Hepatic stellate cell (primary cell): Measurements from ENCODE around the gene ATP8B1.
A peak's percentile ranks its signal among the peaks of the same experiment; 100 is the strongest.
"Not testable (repeated sequence)": the region's sequence is repeated elsewhere in the genome, so short reads cannot be mapped to it uniquely, and the experiment has no call there.

Experiments
- DNase-seq: peaks from one replicate; pipeline ENCODE4 v3.0.0; 2011; ENCODE audit warnings: low spot score

The ATP8B1 gene

DNA sequence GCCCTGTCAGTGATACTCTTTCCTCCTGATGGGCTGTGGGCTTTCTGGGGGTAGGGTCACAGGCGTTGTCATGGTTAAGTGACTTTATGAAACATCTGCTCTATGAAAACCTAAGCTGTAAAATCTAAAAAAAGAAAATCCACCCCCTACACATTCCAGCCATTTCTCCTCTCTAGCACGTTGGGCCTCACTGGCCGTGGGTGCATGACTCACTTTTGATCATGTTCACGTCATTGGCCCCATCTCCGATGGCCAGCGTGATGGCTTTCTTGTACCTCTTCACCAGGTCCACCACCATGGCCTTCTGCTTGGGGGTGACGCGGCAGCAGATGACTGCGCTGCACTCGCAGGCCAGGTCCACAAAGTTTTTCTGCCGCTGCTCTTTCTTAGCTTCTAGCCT, 142.2 kb downstream of the ATP8B1 start:
- DNase-seq: peak; percentile 82

DNA sequence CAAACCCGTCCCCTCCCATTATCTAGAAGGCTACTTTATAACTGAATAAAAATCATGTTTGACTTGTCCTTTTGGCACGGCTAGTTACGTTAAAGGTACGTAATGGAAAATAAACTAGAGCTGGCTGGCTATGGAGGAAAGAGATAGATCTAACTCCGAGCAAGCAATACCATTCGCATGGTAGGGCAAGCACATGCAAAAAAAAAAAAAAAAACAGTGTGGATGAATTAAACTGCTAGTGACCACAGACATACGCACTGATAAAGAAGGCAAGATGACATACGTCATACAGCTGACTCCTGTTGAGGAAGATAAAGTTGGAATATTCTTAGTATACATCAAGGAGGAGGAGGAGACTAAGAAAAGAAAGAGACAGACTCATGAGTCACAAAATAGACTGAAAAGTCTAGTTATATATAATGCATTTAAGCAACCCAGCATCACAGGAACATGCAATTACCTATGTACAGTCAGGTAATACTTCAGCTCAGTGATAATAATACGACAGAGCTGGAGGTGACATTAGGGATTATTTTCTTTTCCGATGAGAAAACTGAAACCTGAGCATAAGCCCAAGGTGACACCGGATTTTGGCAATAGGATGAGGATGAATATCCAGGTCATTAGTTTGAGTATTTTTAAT, 143.5 kb downstream of the ATP8B1 start:
- DNase-seq: no peak

GRCh38 chr18:57657542-57657941, 145.6 kb downstream of the ATP8B1 start:
- DNase-seq: no peak

- DNase-seq: no peak
Measured at GRCh38 chr18:57655740-57656139, 147.4 kb downstream of the ATP8B1 start.

DNA sequence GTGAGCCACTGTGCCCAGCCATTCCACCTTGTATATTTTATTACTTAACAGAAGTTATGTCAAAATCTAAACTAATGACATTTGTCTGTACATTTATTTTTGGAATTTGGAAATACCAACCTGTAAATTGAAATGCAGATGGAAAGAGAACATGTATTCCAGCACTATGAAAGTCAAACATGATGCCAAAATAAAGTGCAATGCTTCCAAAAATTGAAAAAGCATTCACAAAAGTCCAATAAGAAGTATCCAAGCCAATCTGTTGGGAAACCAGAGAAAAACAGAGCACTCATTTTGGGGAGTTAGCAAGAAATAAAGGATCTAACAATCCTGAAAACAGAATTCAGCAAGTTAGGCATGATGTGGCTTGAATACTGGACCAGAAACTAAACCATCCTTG, 151.2 kb downstream of the ATP8B1 start:
- DNase-seq: no peak

DNA sequence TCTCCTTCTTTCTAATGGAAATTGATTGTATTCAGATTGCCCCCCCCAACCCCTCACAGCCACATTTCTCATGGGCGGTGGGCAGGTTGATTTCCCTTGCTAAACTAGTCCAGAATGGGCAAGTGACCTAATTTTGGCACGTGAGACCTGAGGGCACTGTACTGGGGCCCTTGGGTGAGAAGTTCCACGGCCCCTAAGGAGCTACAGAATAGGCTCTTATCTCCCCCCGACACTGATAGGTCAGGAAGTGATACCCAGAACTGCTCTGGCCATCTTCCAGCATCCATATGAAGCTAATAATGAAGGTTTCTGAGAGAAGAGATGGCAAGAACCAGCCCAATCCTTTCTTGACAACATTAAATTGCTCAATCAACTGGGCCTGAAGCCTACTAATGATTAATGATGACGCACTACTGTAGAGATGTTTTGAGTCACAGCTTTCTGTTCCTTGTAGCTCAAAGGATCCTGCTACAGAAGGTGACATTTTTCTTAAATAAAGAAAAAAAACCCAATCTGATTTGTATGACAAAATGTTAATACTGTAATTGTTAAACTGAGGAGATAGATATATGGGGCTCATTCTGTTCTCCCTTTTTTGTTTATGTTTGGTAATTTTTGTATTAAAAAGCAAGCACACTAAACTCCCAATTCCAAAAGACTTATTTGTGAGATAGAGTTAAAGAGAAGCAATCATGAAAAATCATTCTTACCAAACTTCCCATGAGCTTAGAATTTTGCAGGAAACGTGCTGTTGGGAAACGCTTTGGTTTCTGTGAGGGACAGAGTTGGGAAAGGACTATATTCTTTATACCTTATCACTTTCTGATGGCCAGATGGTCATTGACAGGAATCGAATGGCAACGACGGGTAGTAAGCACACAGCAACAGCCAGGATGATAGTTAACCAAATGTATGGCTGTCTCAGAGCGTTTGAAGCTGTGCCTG, 153.3 kb downstream of the ATP8B1 start:
- no peak for DNase-seq

GRCh38 chr18:57648414-57648813, 154.7 kb downstream of the ATP8B1 start:
- no peak for DNase-seq

GRCh38 chr18:57644540-57644939, 158.6 kb downstream of the ATP8B1 start:
- no peak for DNase-seq

GRCh38 chr18:57643726-57644125, 159.4 kb downstream of the ATP8B1 start:
- not testable (repeated sequence) for DNase-seq

- not testable (repeated sequence) for DNase-seq
Measured at GRCh38 chr18:57642462-57642861, 160.7 kb downstream of the ATP8B1 start.

- no peak for DNase-seq
Measured at GRCh38 chr18:57640749-57641148, 162.4 kb downstream of the ATP8B1 start.

GRCh38 chr18:57640236-57640635, 162.9 kb downstream of the ATP8B1 start:
- DNase-seq: no peak

DNA sequence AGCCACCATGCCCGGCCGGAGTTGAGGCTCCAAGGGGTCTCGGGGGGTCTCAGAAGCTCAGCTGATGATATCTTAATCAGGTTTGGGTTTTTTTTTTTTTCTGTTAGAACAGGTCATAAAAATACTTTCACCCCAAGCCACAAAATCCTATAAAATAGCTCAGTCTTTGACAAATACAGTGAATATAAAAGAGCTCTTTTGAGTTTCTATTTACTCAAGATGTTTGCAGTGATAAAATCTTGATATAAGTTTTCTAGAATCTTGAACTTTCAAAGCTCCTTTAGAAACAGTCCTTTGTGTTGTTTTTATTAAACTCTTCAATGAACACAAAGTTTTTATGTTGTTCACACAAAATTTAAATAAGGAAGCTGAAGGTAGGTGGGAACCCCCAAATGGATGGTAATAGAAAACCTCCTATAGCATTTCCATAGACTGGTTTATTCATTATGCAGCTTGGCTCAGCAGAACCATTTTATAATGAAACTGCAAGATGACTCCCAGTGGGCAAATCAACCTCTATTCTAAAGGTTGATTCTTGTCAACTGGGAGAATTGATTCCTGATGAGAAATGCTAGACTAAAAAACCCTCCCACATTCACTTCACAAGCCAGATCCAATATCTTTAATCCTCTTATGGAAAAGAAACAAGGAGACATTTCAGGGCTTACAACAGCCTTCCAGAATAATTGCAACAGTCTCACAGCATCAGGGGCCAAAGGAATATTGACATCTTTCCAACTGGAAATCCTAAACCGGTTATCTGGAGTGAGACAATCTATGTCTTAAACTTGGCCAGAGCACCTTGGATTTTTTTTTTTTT, 167.9 kb downstream of the ATP8B1 start:
- no peak for DNase-seq

GRCh38 chr18:57631697-57632096, 171.4 kb downstream of the ATP8B1 start:
- no peak for DNase-seq

GRCh38 chr18:57630754-57631595, 172.1 kb downstream of the ATP8B1 start:
- DNase-seq: no peak

DNA sequence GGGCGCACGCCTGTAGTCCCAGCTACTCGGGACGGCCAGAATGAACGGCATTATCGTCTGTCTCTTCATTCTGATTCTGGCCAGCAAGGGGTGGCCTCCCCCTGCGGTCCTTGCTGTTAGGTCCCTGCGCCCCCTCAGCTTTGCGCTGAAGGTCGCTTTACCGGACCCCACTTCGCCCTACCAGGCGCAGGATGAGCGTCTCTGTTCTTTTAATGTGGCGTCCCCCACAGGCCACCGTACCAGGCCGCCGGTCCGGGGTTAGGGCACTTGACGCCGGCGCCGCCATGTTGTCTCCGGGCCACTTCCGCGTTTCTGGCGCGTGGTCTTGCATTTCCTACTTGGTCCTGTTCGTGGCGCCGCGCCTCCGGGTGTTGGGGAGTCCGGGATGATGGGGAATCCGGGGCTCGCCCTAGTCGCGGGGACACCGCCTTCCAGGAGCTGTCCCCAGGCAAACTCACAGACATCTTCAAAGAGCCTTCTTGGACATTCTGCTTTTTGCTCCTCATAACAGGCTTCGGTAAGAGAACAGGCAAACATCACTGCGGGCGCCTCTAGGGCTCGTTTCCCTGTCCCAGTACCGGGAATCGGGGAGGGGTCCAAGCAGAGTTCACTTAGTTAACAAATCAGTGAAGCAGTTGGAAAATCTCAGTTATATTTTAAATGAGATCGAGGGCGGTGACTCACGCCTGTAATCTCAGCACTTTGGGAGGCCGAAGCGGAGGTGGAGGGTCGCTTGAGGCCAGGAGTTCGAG, 172.9 kb downstream of the ATP8B1 start:
- DNase-seq: peak; percentile 95

GRCh38 chr18:57629422-57629821, 173.7 kb downstream of the ATP8B1 start:
- no peak for DNase-seq

DNA sequence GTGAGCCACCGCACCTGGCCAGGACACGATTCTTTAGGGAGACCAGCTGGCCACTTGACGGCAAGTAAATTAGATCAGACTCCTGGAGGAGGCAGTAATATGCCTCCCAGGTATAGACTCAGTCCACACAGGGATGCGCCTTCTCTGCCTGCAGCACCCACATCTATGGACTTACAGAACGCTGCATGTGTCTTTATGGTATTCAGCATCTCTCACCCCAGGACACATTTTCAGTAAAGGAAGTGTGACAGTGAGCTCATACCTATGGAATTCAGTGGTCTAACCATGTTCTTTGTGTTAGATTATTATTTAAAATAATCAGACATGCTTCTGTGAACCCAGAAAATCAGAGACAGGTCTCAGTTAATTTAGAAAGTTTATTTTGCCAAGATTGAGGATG, 175.6 kb downstream of the ATP8B1 start:
- peak; percentile 46 for DNase-seq

- no peak for DNase-seq
Measured at GRCh38 chr18:57624988-57625387, 178.1 kb downstream of the ATP8B1 start.

DNA sequence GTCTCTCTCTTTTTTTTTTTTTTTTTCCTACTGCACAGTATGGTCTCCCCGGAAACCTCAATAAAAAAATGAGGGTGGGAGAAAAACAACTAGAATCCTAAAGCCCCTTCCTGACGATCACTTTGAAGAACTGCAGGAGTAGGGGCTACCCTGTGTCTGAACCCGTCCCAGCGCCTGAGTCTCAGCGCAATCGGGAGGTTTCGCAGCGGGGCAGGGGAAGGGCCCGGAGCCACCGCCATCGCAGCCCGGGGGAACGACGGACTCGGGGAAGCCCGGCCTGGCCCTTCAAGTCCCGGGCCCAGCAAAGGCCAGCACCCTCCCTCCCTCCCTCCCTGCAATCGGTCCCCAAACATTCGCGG, 181.9 kb downstream of the ATP8B1 start:
- peak; percentile 54 for DNase-seq

- DNase-seq: no peak
Measured at GRCh38 chr18:57619876-57620275, 183.2 kb downstream of the ATP8B1 start.
